Prostate gland (tissue), 2 donors: ENCODE results near the gene PRR14L.

ENCODE experiments used
- CTCF ChIP-seq, 4 experiments: fragments of 200-600 bp in 2 of 4; fragments of 450-650 bp in 2 of 4; sonication (generic) in 2 of 4; IDR thresholded peaks; 1 replicate in 3 of 4; 2 replicates in 1 of 4; pipeline ENCODE4 v1.5.1; 2016 to 2019; ENCODE audit warnings: antibody characterized with exemption in 4 of 4, mild to moderate bottlenecking in 2 of 4, moderate library complexity in 2 of 4
- POLR2A ChIP-seq: fragments of 450-650 bp; IDR thresholded peaks from one replicate; pipeline ENCODE4 v1.6.1; 2016; ENCODE audit warnings: antibody characterized with exemption, mild to moderate bottlenecking

- no peak for TF ChIP-seq CTCF (IDR thresholded peaks at IDR 0.05)
- no peak for TF ChIP-seq POLR2A
Measured at GRCh38 chr22:31715147-31715778, 34.7 kb downstream of the PRR14L start.
